K562 (cell line): Measurements from ENCODE around the gene C22orf39. TPM values are rescaled to one million over a fixed set of nuclear protein-coding genes. Genes with fewer than 3 reads are reported as not detected.

Experiments used
- ATAC-seq: fragments of 200-7000 bp; cut with Tn5 transposase; 3 replicates; pipeline ENCODE4 v1.9.1; 2020; ENCODE audit warnings: moderate library complexity
- BruUV-seq: library from RNA; stranded (reverse); fragments of 400-500 nt; replicated peaks from 2 replicates; lab custom pipeline; 2021; lab: Mats Ljungman, UMichigan
- CTCF ChIA-PET: fragments of 300-600 bp; formaldehyde crosslinking; extraction: SDS; loops from one replicate; lab custom pipeline; 2021; ENCODE audit warnings: low intra/inter-chr PET ratio; lab: Yijun Ruan, JAX
- POLR2A ChIA-PET: fragments of 300-600, 350-650 bp; sonication (Branson Sonifier 250); formaldehyde crosslinking; extraction: SDS; loops from one replicate; lab custom pipeline; 2021; ENCODE audit warnings: antibody characterized with exemption, inconsistent platforms; lab: Yijun Ruan, JAX
- DNase-seq, 4 experiments: peaks; one replicate each; pipeline versions ENCODE4 v3.0.0 to v3.0.0-alpha.2; 2011 to 2018; ENCODE audit warnings: low spot score in 3 of 4, mixed read lengths in 3 of 4; ENCODE audit errors: extremely low read depth in 1 of 4
- FAIRE-seq: peaks from 2 replicates; lab custom pipeline; 2011; peaks lifted over from hg19 to GRCh38; lab: Jason Lieb, UNC
- H2AFZ ChIP-seq: 2 replicates; pipeline ENCODE4 v1.6.0; 2011; ENCODE audit warnings: low read depth, low read length, control low read depth, inconsistent platforms
- H3K27ac ChIP-seq: fragments of 200-600 bp; 3 replicates; pipeline ENCODE4 v1.8.0; 2011; ENCODE audit warnings: low read depth, mild to moderate bottlenecking, control low read depth, inconsistent platforms, low read length, moderate library complexity, mixed read lengths; ENCODE audit errors: extremely low read depth
- H3K27me3 ChIP-seq, 2 experiments: fragments of 300-600 bp in 1 of 2; 2 replicates in 1 of 2; 3 replicates in 1 of 2; pipeline versions ENCODE4 v1.6.0 to v1.8.0; 2011; ENCODE audit warnings: inconsistent platforms in 2 of 2, low read length in 2 of 2, mild to moderate bottlenecking in 1 of 2, mixed read lengths in 1 of 2, moderate library complexity in 1 of 2; ENCODE audit not compliant: control insufficient read depth in 2 of 2, insufficient read depth in 2 of 2
- H3K36me3 ChIP-seq: fragments of 300-600 bp; 3 replicates; pipeline ENCODE4 v1.8.0; 2011; ENCODE audit warnings: mild to moderate bottlenecking, low read length, inconsistent platforms; ENCODE audit not compliant: control insufficient read depth, insufficient read depth
- H3K4me1 ChIP-seq, 2 experiments: fragments of 200-600 bp in 1 of 2; replicated peaks in 1 of 2; 2 replicates in 1 of 2; 3 replicates in 1 of 2; pipeline versions ENCODE4 v1.5.1 to v1.8.0; 2011; ENCODE audit warnings: inconsistent platforms in 2 of 2, low read length in 2 of 2, mild to moderate bottlenecking in 1 of 2, mixed read lengths in 1 of 2, moderate library complexity in 1 of 2; ENCODE audit not compliant: control insufficient read depth in 2 of 2, insufficient read depth in 2 of 2
- H3K4me2 ChIP-seq: 2 replicates; pipeline ENCODE4 v1.6.1; 2011; ENCODE audit warnings: low read length, control low read depth, inconsistent platforms, mixed read lengths; ENCODE audit not compliant: insufficient read depth
- H3K4me3 ChIP-seq: fragments of 200-600 bp; sonication (generic), shearing (Covaris generic); 2 replicates; pipeline ENCODE4 v1.5.1; 2016; ENCODE audit warnings: control low read depth, inconsistent platforms
- H3K79me2 ChIP-seq: fragments of 200-600 bp; 3 replicates; pipeline ENCODE4 v1.8.0; 2011; ENCODE audit warnings: low read length, inconsistent platforms; ENCODE audit not compliant: control insufficient read depth, insufficient read depth
- H3K9ac ChIP-seq, 2 experiments: 2 replicates each; pipeline versions ENCODE4 v1.6.0 to v1.6.1; 2011; ENCODE audit warnings: low read depth in 2 of 2, low read length in 2 of 2, control low read depth in 1 of 2, inconsistent platforms in 1 of 2, mild to moderate bottlenecking in 1 of 2, mixed read lengths in 1 of 2; ENCODE audit not compliant: insufficient read depth in 1 of 2
- H3K9me1 ChIP-seq: one replicate; pipeline ENCODE4 v1.6.0; 2011; ENCODE audit warnings: inconsistent platforms, mild to moderate bottlenecking, low read length, moderate library complexity; ENCODE audit not compliant: control insufficient read depth, insufficient read depth
- H3K9me3 ChIP-seq: replicated peaks from 2 replicates; pipeline ENCODE4 v1.5.1; 2011; ENCODE audit warnings: low read depth, low read length, inconsistent platforms; ENCODE audit not compliant: control insufficient read depth, insufficient read depth
- H4K20me1 ChIP-seq: replicated peaks from 2 replicates; pipeline ENCODE4 v1.6.1; 2011; ENCODE audit warnings: low read length, inconsistent platforms, mixed read lengths; ENCODE audit not compliant: control insufficient read depth, insufficient read depth
- ATF6 ChIP-seq: sonication (generic); formaldehyde crosslinking; IDR thresholded peaks from 2 replicates; pipeline ENCODE4 v1.4.0; 2020; ENCODE audit warnings: mild to moderate bottlenecking, missing genetic modification reagents
- CBX3 ChIP-seq, 2 experiments: IDR thresholded peaks; 1 replicate in 1 of 2; 2 replicates in 1 of 2; pipeline ENCODE4 v1.6.1; 2012; ENCODE audit warnings: inconsistent platforms in 2 of 2, low read length in 2 of 2, borderline replicate concordance in 1 of 2, control low read depth in 1 of 2
- CHD4 ChIP-seq: fragments of 200-600 bp; sonication (generic); IDR thresholded peaks from 3 replicates; pipeline ENCODE4 v1.6.1; 2012; ENCODE audit warnings: low read depth, mild to moderate bottlenecking, mixed read lengths, low read length, inconsistent platforms; ENCODE audit not compliant: insufficient read depth, insufficient replicate concordance, poor library complexity, severe bottlenecking
- DEAF1 ChIP-seq: fragments of 450-650 bp; formaldehyde crosslinking; IDR thresholded peaks from 2 replicates; pipeline ENCODE4 v1.4.0; 2020; ENCODE audit warnings: mild to moderate bottlenecking, moderate library complexity
- E2F5 ChIP-seq: sonication (generic); formaldehyde crosslinking; IDR thresholded peaks from 2 replicates; pipeline ENCODE4 v1.8.0; 2022; ENCODE audit warnings: mild to moderate bottlenecking, missing genetic modification reagents
- GABPA ChIP-seq: fragments of 200-800 bp; sonication (Bioruptor generic); conservative IDR thresholded peaks from 2 replicates; pipeline ENCODE4 v1.6.1; 2016; ENCODE audit warnings: low read depth, missing genetic modification characterization, missing compliant biosample characterization
- MCM5 ChIP-seq: fragments of 450-650 bp; IDR thresholded peaks from 2 replicates; pipeline ENCODE4 v1.6.1; 2016; ENCODE audit warnings: low read depth
- NR2C2 ChIP-seq, 2 experiments: fragments of 200-800 bp in 1 of 2; sonication (Bioruptor generic) in 1 of 2; sonication (generic) in 1 of 2; formaldehyde crosslinking in 1 of 2; IDR thresholded peaks; 2 replicates each; pipeline versions ENCODE4 v1.6.1 to v1.8.0; 2016 to 2022; ENCODE audit warnings: mild to moderate bottlenecking in 1 of 2, missing compliant biosample characterization in 1 of 2, missing genetic modification characterization in 1 of 2, missing genetic modification reagents in 1 of 2
- SP1 ChIP-seq: sonication (generic); formaldehyde crosslinking; IDR thresholded peaks from 2 replicates; pipeline ENCODE4 v1.8.1; 2022; ENCODE audit warnings: mild to moderate bottlenecking, missing genetic modification reagents
- ZBTB26 ChIP-seq: fragments of 450-650 bp; formaldehyde crosslinking; IDR thresholded peaks from 2 replicates; pipeline ENCODE4 v1.4.0; 2022; ENCODE audit warnings: missing genetic modification characterization
- ZNF311 ChIP-seq: fragments of 250-450 bp; sonication (Bioruptor Pico); IDR thresholded peaks from 2 replicates; pipeline ENCODE4 v1.4.0; 2020; ENCODE audit warnings: mild to moderate bottlenecking, moderate library complexity
- WGBS: fragments of 100-300 bp; shearing (Covaris generic); methylation state at CpG from one replicate; pipeline ENCODE4 v1.1.6; 2016; ENCODE audit warnings: low coverage, mixed read lengths; ENCODE audit not compliant: insufficient coverage; ENCODE audit errors: missing lambda C conversion rate; 5-methylcytosine and 5-hydroxymethylcytosine counted together
- in situ Hi-C: fragments of 300-500 bp; cut with MboI; formaldehyde crosslinking; loops from 4 replicates; pipeline ENCODE4 v1.15.0; 2018; ENCODE audit warnings: inconsistent platforms, mixed read lengths
- intact Hi-C: fragments of 100-400 bp; cut with micrococcal nuclease; formaldehyde crosslinking; loops from 2 replicates; pipeline ENCODE4 v1.14.2; 2022
- polyA plus RNA-seq, 8 experiments: library from polyadenylated mRNA; depleted of rRNA in 4 of 8; stranded (reverse) in 5 of 8; unstranded in 3 of 8; fragments of >200 nt; fragmentation: Nextera tagmentation in 2 of 8; fragmentation: Illumina TruSeq in 1 of 8; extraction: Ambion mirVana in 2 of 8; extraction: Trizol in 1 of 8; gene quantifications; 2 replicates each; pipeline versions ENCODE4 v1.2.1 to v1.2.3, GENCODE V29; 2011 to 2014; ENCODE audit warnings: inconsistent platforms in 1 of 8, missing spikeins in 1 of 8
- total RNA-seq, 7 experiments: library from RNA; depleted of rRNA in 6 of 7; stranded (reverse); fragments of >200 nt in 6 of 7; fragmentation: Illumina TruSeq in 2 of 7; extraction: Trizol in 2 of 7; gene quantifications; 2 replicates each; pipeline versions ENCODE4 v1.2.1 to v1.2.3, GENCODE V29; 2011 to 2021; ENCODE audit warnings: low replicate concordance in 1 of 7

C22orf39 gene
- total and polyA plus RNA-seq, 9 of the 15 experiments (the other 6 are each of a cell fraction or from before 2014, with no cell fraction given) = 20.4 to 139 (median 66.8) TPM

- TF ChIP-seq E2F5 (CRISPR knock-in tag) (0 out of 2 replicates have a peak, but pooled peaks have one; percentile 81), CHD4 (no peak), CBX3 (IDR thresholded peaks at IDR 0.05; ENCODE audit: borderline replicate concordance in 1 of 2, low read length in 2 of 2) (peak in 1 of 2 experiments; percentile 68; a peak in 1 of 3 replicates), MCM5 (no peak), ATF6 (CRISPR knock-in tag) (no peak)
These were observed 18.7 kb upstream of the C22orf39 start (continued) for GRCh38 chr22:19466126-19466716.

- H3K9me3 ChIP-seq = no peaks in the 10 kb centered on the region
- H4K20me1 ChIP-seq = peaks cover 12% of the 10 kb centered on the region
- CTCF ChIA-PET = no interaction called here
- WGBS = 88% methylated on average over 4 of the region's 4 CpGs
- H3K9me1 ChIP-seq = peaks cover 9% of the 10 kb centered on the region
- FAIRE-seq (no peak), ATAC-seq (no peak), DNase-seq (no peak)
- H3K4me2 ChIP-seq = no peak overlapping the region
- H3K4me3 ChIP-seq = no peak overlapping the region
- H3K36me3 ChIP-seq = peaks cover 100% of the 10 kb centered on the region
- POLR2A ChIA-PET = interaction anchor here (1.0 to 13.6 kb wide), 11 partner anchors 9 to 321 kb away, joined by 3 to 148 read pairs (median 6); partner anchors contain the start of genes C22orf39, CDC45, ESS2 and MRPL40
- no peaks in the 10 kb centered on the region for H3K4me1 ChIP-seq
- no peak overlapping the region for H3K9ac ChIP-seq
- in situ Hi-C loops (no loop called here), intact Hi-C loops (no loop called here)
- BruUV-seq = no TSS peak
- H3K79me2 ChIP-seq = no peaks in the 10 kb centered on the region
- H3K27me3 ChIP-seq = no peaks in the 10 kb centered on the region
- H3K27ac ChIP-seq = no peak overlapping the region
- H2AFZ ChIP-seq = no peak overlapping the region
- no peak for TF ChIP-seq ZBTB26
- no peak for TF ChIP-seq GABPA (tag)
- TF ChIP-seq ZNF311 (CRISPR knock-in tag) = no peak
- 0 out of 2 replicates have a peak, but pooled peaks have one; percentile 37 for TF ChIP-seq SP1
- peak; percentile 38; the same call in 1 of the 2 replicates for TF ChIP-seq NR2C2 (CRISPR knock-in tag; IDR thresholded peaks at IDR 0.05)
- no peak for TF ChIP-seq NR2C2 (tag; IDR thresholded peaks at IDR 0.05)
- TF ChIP-seq DEAF1 (CRISPR knock-in tag) = no peak
These were observed 17.5 kb upstream of the C22orf39 start for GRCh38 chr22:19464975-19465374.
